Measurements from ENCODE around the gene SAP30L.

- TF ChIP-seq, protein P1, sequence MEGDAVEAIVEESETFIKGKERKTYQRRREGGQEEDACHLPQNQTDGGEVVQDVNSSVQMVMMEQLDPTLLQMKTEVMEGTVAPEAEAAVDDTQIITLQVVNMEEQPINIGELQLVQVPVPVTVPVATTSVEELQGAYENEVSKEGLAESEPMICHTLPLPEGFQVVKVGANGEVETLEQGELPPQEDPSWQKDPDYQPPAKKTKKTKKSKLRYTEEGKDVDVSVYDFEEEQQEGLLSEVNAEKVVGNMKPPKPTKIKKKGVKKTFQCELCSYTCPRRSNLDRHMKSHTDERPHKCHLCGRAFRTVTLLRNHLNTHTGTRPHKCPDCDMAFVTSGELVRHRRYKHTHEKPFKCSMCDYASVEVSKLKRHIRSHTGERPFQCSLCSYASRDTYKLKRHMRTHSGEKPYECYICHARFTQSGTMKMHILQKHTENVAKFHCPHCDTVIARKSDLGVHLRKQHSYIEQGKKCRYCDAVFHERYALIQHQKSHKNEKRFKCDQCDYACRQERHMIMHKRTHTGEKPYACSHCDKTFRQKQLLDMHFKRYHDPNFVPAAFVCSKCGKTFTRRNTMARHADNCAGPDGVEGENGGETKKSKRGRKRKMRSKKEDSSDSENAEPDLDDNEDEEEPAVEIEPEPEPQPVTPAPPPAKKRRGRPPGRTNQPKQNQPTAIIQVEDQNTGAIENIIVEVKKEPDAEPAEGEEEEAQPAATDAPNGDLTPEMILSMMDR (conservative IDR thresholded peaks at IDR 0.05; ENCODE audit: low read depth in 2 of 2), result no peak
- no peak for TF ChIP-seq EZH2 (IDR thresholded peaks at IDR 0.05; ENCODE audit: low read depth, unreplicated experiment)
Measured at GRCh38 chr5:154455585-154455984, 9.8 kb downstream of the SAP30L start.
